Fibroblast of pulmonary artery (primary cell): ENCODE data around the gene ADORA3.

Source experiments
- DNase-seq: peaks from one replicate; pipeline ENCODE4 v3.0.0-alpha.2; 2010; ENCODE audit warnings: low read depth
- H3K4me3 ChIP-seq: replicated peaks from 2 replicates; pipeline ENCODE4 v1.5.1; 2011; ENCODE audit warnings: low read depth, mild to moderate bottlenecking, control low read depth, low read length, moderate library complexity
- TF ChIP-seq, protein P1 (sequence below): IDR thresholded peaks from 2 replicates; pipeline ENCODE4 v1.5.1; 2011; ENCODE audit warnings: mild to moderate bottlenecking, control low read depth, low read length, inconsistent platforms; ENCODE audit errors: missing control alignments

The ADORA3 gene

GRCh38 chr1:111515291-111516004 is 12.0 kb upstream of the ADORA3 start:
- peak overlapping the region; percentile 33 for H3K4me3 ChIP-seq
- peak; percentile 58 for DNase-seq
- TF ChIP-seq, protein P1, sequence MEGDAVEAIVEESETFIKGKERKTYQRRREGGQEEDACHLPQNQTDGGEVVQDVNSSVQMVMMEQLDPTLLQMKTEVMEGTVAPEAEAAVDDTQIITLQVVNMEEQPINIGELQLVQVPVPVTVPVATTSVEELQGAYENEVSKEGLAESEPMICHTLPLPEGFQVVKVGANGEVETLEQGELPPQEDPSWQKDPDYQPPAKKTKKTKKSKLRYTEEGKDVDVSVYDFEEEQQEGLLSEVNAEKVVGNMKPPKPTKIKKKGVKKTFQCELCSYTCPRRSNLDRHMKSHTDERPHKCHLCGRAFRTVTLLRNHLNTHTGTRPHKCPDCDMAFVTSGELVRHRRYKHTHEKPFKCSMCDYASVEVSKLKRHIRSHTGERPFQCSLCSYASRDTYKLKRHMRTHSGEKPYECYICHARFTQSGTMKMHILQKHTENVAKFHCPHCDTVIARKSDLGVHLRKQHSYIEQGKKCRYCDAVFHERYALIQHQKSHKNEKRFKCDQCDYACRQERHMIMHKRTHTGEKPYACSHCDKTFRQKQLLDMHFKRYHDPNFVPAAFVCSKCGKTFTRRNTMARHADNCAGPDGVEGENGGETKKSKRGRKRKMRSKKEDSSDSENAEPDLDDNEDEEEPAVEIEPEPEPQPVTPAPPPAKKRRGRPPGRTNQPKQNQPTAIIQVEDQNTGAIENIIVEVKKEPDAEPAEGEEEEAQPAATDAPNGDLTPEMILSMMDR, result no peak

DNA sequence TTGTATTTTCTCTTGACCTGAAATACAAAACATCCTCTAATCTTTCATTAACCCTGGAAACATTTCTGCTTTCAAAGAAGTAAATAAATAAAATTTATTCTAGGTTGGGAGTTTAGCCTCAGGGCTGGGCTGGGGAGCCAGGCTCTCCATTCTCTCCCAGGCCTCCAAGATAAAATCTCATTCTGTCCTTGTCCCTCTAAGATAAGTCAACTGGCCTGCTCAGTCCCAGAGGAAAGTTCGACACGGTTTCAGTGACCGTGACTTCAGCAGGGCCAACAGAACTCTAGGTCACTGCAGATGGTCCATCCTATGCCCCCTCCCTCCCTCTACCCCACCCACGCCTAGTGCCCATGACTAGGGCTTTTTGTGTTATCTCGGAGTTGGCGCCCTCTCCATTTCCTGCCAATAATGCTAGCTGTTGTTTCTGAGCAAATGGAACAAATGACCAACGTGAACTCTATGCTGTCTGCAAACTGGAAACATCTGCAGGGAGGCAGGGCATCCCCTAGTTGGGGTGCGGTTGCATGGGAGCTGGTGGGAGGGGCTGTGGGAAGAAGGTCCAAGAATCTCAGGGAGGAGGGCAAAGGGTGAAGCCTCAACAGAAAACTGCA is 10.1 kb upstream of the ADORA3 start:
- DNase-seq, result no peak
- TF ChIP-seq, protein P1, result no peak
- H3K4me3 ChIP-seq, result no peak overlapping the region

DNA sequence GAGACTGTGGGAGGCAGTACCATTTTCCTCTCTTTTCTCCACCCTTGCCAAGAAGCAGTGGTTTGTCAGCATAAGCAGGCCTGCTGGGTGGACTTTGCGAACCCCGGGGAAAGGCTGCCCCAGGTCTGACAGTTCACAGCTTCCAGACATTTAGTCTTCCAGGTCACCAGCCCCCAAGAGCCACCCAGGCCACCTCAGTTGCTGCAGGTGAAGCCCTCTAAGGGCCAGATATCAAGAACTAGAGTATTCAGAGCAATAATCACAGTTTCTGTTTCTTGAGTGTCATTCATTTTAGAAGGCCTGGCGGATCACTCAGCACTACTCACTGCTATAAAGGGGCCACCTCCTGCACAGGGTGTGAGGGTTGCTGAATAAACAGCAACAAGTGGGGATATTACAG is 9.5 kb upstream of the ADORA3 start:
- no peak for DNase-seq
- H3K4me3 ChIP-seq, result no peak overlapping the region
- TF ChIP-seq, protein P1, result no peak

GRCh38 chr1:111512132-111512889 is 8.9 kb upstream of the ADORA3 start:
- no peak for DNase-seq
- no peak overlapping the region for H3K4me3 ChIP-seq
- TF ChIP-seq, protein P1, result no peak

DNA sequence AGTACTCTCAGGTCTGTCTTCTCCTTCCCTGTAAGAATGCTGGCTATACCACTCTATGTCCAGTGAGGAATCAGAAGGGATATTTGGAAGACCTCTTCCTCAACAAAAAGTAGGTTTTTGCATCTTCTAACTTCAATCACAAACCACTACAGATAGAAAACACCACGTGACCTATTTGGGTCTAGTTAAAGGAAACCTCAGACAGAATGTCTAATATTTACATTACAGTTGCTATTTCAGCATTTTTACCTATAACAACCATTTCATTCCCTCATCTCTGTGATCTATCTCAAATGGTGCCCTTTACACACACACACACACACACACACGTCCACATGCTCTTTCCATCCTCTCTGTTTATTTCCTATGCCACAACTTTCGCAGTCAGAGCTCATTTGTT is 7.9 kb upstream of the ADORA3 start:
- H3K4me3 ChIP-seq, result no peak overlapping the region
- TF ChIP-seq, protein P1, result no peak
- no peak for DNase-seq

DNA sequence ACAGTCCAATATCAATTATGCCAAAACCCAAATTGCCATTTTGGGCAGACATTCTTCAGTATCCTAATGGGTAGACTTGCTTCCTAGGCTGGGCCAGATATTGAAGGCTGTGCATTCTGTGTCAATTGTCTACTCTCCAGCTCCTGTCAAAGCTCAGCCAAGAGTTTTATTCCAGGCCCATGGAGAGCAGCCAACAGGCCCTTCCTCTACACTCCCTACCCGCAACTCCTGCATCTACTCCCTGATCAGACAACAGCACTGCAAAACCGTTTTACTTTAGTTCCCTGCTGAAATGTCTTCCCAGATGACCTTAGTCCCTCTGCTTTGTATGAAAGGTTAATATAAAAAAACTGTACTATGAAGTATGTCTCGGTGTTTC is 6.6 kb upstream of the ADORA3 start:
- DNase-seq, result peak; percentile 65
- TF ChIP-seq, protein P1, result no peak
- H3K4me3 ChIP-seq, result no peak overlapping the region
